CD4-positive, CD25-positive, alpha-beta regulatory T cell (primary cell): Measurements from ENCODE around the gene MEOX1. TPM values are rescaled to one million over a fixed set of nuclear protein-coding genes. Genes with fewer than 3 reads are reported as not detected.
A peak's percentile ranks its signal among the peaks of the same experiment; 100 is the strongest.

Experiments used
- ATAC-seq, 2 donors: fragments of 150-1000 bp; cut with Tn5 transposase; one replicate each; pipeline ENCODE4 v1.10.0; 2021; ENCODE audit warnings: low read depth in 2 of 2, moderate number of reproducible peaks in 2 of 2, moderate library complexity in 1 of 2
- DNase-seq, 3 donors: peaks; one replicate each; pipeline versions ENCODE4 v3.0.0 to v3.0.0-alpha.2; 2012 to 2022; ENCODE audit warnings: mixed read lengths in 1 of 3
- H3K27ac ChIP-seq: one replicate; pipeline ENCODE4 v1.7.0; 2013; ENCODE audit warnings: mild to moderate bottlenecking, low read length; ENCODE audit not compliant: insufficient read depth, poor library complexity, severe bottlenecking
- H3K27me3 ChIP-seq: one replicate; pipeline ENCODE4 v1.7.0; 2013; ENCODE audit warnings: low read length; ENCODE audit not compliant: control insufficient read depth, insufficient read depth
- H3K36me3 ChIP-seq: one replicate; pipeline ENCODE4 v1.7.0; 2013; ENCODE audit warnings: mild to moderate bottlenecking, low read length, moderate library complexity; ENCODE audit not compliant: control insufficient read depth, insufficient read depth
- H3K4me1 ChIP-seq: 2 replicates; pipeline ENCODE4 v1.7.0; 2013; ENCODE audit warnings: mild to moderate bottlenecking, low read length; ENCODE audit not compliant: insufficient read depth, control insufficient read depth, poor library complexity, severe bottlenecking
- H3K4me3 ChIP-seq: one replicate; pipeline ENCODE4 v1.7.0; 2013; ENCODE audit warnings: low read depth, mild to moderate bottlenecking, low read length, moderate library complexity
- H3K9me3 ChIP-seq, 2 experiments: 1 replicate in 1 of 2; 2 replicates in 1 of 2; pipeline ENCODE4 v1.7.0; 2013; ENCODE audit warnings: low read length in 2 of 2, mild to moderate bottlenecking in 1 of 2, moderate library complexity in 1 of 2; ENCODE audit not compliant: control insufficient read depth in 2 of 2
- H3K27ac Mint-ChIP-seq, 3 donors: one replicate each; pipeline ENCODE4 v1.8.0; 2020 to 2022; ENCODE audit warnings: mild to moderate bottlenecking in 3 of 3, mixed read lengths in 3 of 3, moderate library complexity in 2 of 3
- H3K27me3 Mint-ChIP-seq: one replicate; pipeline ENCODE4 v1.8.0; 2022; ENCODE audit warnings: mild to moderate bottlenecking, mixed read lengths
- H3K36me3 Mint-ChIP-seq: one replicate; pipeline ENCODE4 v1.8.0; 2020; ENCODE audit warnings: mixed read lengths
- H3K4me1 Mint-ChIP-seq, 4 donors: one replicate each; pipeline ENCODE4 v1.8.0; 2020 to 2022; ENCODE audit warnings: mixed read lengths in 4 of 4, mild to moderate bottlenecking in 1 of 4
- H3K4me3 Mint-ChIP-seq, 4 donors: one replicate each; pipeline ENCODE4 v1.8.0; 2020 to 2022; ENCODE audit warnings: mild to moderate bottlenecking in 4 of 4, mixed read lengths in 4 of 4, moderate library complexity in 3 of 4
- H3K9me3 Mint-ChIP-seq, 7 donors: one replicate each; pipeline ENCODE4 v1.8.0; 2020 to 2022; ENCODE audit warnings: mixed read lengths in 7 of 7, mild to moderate bottlenecking in 3 of 7, moderate library complexity in 2 of 7
- polyA plus RNA-seq, 4 donors: library from polyadenylated mRNA; unstranded; fragments of 300-500 nt; fragmentation: Illumina TruSeq; gene quantifications; one replicate each; pipeline ENCODE4 v1.2.3, GENCODE V29; 2021
- total RNA-seq: library from RNA; stranded (reverse); gene quantifications from one replicate; pipeline ENCODE4 v1.2.3, GENCODE V29; 2022

Gene MEOX1
- total and polyA plus RNA-seq, 5 donors from 2014 or later, result 15.3 to 36.5 (median 29.7) TPM

DNA sequence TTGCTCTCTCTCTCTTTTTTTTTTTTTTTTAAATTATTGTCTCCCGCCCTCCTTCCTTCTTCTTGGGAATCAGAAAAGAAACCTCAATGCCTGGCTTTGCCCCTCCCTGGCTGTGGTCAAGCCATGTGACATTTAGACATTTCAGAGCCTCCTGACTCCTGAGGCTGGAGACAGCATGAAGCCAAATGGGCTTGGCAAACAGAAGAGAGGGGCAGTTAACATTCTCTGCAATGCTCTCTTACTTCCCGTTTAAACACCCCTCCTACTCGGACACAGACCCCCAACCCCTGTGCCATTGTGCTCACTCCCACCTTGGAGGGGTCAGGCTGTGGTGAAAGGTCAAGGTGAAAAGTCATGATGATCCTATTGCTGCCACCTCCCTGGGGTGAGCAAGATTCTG is 14.7 kb upstream of the MEOX1 start:
- Histone ChIP-seq H3K9me3 (no peaks in the 10 kb centered on the region), H3K4me3 (no peak overlapping the region), H3K36me3 (no peaks in the 10 kb centered on the region), H3K4me1 (peaks cover 10% of the 10 kb centered on the region), H3K27ac (no peak overlapping the region), H3K27me3 (no peaks in the 10 kb centered on the region)
- H3K27ac Mint-ChIP-seq, result no peak overlapping the region
- peaks cover 8% of the 10 kb centered on the region for H3K27me3 Mint-ChIP-seq
- ATAC-seq (no peak), DNase-seq (no peak)
- no peaks in the 10 kb centered on the region for H3K9me3 Mint-ChIP-seq
- H3K4me3 Mint-ChIP-seq, result no peak overlapping the region
- no peaks in the 10 kb centered on the region for H3K36me3 Mint-ChIP-seq
- peaks cover 7 to 19% (median 9%) of the 10 kb centered on the region in 4 donors for H3K4me1 Mint-ChIP-seq

DNA sequence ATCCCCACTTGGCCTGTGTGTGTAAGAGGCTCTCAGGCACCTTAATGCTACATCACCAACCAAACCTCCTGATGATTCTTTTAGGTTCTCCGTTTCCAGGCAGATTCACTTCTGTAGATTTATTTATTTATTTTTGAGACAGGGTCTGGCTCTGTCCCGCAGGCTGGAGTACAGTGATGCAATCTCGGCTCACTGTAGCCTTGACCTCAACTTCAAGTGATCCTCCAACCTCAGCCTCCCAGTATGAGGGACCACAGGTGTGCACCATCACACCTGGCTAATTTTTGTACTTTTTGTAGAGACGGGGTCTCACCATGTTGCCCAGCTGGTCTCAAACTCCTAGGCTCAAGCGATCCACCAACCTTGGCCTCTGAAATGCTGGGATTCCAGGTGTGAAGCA is 12.7 kb upstream of the MEOX1 start:
- Histone ChIP-seq H3K4me1 (peaks cover 10% of the 10 kb centered on the region), H3K36me3 (no peaks in the 10 kb centered on the region), H3K27ac (no peak overlapping the region), H3K27me3 (no peaks in the 10 kb centered on the region), H3K9me3 (no peaks in the 10 kb centered on the region), H3K4me3 (no peak overlapping the region)
- no peak for ATAC-seq
- Mint-ChIP-seq H3K27me3 (peaks cover 4% of the 10 kb centered on the region), H3K9me3 (no peaks in the 10 kb centered on the region), H3K27ac (no peak overlapping the region), H3K36me3 (no peaks in the 10 kb centered on the region), H3K4me3 (no peak overlapping the region), H3K4me1 (peaks cover 5 to 24% (median 13%) of the 10 kb centered on the region in 4 donors)
- no peak for DNase-seq

DNA sequence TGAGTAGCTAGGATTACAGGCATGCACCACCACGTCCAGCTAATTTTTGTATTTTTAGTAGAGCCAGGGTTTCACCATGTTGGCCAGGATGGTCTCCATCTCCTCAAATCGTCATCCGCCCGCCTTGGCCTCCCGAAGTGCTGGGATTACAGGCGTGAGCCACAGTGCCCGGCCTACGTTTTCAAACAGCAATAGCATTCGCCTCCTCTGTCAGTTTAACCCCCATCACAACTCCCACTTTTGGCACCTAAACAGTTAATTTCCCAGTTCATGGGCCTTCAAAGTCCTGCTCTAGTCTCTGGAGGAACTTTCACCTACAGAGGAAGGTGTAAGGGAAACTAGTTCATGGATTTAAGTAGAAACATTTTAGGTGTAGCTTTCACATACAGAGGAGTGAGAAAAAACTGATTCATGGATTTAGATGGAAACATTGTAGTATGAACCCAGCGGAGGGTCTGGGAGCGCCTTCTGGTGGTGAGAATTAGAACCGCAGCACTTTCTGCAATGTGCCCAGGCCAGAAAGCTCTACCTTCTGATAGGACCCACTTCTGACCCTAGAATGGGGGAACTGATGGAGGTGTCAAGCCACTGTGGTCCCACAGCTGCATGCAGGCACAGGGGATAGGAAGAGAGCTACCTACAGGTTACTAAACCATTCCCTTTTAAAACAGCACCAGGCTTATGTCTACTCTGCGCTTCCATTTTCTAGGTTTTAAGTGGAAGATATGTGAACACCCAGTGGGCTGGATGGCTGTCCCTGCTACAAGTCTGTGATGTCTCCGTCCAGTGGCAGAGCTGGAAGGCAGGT is 12.0 kb upstream of the MEOX1 start:
- H3K9me3 Mint-ChIP-seq, result no peaks in the 10 kb centered on the region
- ATAC-seq, result peak; percentile 65 to 68
- peaks cover 5 to 24% (median 13%) of the 10 kb centered on the region in 4 donors for H3K4me1 Mint-ChIP-seq
- Histone ChIP-seq H3K27me3 (no peaks in the 10 kb centered on the region), H3K9me3 (no peaks in the 10 kb centered on the region), H3K4me1 (peaks cover 10% of the 10 kb centered on the region), H3K4me3 (no peak overlapping the region), H3K27ac (no peak overlapping the region), H3K36me3 (no peaks in the 10 kb centered on the region)
- H3K27ac Mint-ChIP-seq, result no peak overlapping the region
- no peak overlapping the region for H3K4me3 Mint-ChIP-seq
- peaks cover 4% of the 10 kb centered on the region for H3K27me3 Mint-ChIP-seq
- H3K36me3 Mint-ChIP-seq, result no peaks in the 10 kb centered on the region
- peak; percentile 52 to 75 (median 69) for DNase-seq

DNA sequence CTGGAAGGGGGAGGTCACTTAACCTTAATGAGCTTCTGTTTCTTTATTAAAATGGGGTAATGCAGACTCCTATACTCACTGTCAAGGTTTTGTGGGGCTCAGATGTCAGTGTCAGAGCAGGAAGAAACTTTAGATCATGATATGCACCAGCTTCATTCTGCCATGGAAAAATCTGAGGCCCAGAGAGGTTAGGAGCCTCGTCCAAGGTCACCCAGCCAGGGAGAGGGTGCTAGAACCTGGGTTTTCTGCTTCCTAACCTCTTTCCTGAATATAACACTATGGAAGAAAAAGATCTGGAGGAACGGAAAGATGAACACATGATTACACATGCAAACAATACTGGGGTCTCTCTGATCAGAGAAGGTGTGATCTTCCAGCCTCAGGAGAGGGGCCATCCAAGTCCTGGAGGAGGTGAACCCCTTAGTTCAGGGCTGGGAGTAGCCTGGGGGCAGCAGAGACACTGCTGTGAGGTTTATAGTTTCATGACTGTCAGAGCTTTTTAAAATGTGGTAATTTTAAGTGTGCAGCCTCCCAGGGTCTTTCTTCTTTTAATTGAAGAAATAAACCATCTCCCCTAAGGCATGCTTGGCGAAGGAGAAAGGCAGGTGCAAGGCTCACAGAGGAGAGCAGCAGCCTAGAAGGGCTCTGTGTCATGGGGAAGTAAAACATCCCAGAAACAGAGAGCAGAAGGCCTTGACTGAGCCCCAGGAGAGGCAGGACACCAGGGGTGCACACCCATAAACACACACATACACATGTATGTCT is 10.2 kb upstream of the MEOX1 start:
- no peaks in the 10 kb centered on the region for H3K9me3 Mint-ChIP-seq

DNA sequence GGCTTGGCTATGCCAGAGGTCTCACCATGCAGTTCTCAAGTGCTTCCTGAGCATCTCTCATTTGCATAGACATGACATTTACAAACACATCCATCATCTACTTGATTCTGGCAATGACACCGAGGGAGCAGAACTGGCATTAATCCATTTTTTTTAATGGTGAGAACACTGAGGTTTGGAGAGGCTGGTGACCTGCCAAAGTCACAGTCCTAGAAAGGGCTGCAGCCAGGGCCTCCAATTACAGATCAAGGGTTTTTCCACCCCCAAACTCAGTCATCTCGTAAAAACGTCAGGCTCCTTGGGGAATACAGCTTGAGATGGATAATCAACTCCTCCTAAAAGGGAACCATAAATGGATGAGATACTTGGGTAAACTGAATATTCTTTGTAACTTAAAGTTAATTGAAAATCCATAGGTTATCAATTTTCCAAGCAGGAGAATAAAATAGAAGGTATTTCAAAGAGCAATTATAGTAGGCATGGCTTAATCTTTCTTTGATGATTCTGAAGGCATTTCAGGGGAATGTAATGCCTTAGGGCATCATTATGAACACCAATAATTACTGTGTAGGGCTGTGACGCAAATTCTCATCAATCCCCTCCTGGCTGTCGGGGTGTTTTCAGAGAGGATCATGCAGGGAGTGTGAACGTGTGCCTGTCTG is 9.4 kb upstream of the MEOX1 start:
- Mint-ChIP-seq H3K36me3 (no peaks in the 10 kb centered on the region), H3K9me3 (no peaks in the 10 kb centered on the region), H3K27ac (peak overlapping the region in 1 of 3 donors; percentile 8), H3K4me1 (peaks cover 2 to 16% (median 7%) of the 10 kb centered on the region in 4 donors), H3K4me3 (no peak overlapping the region), H3K27me3 (no peaks in the 10 kb centered on the region)
- no peaks in the 10 kb centered on the region for H3K36me3 ChIP-seq
- ATAC-seq, result no peak
- no peak for DNase-seq
- no peaks in the 10 kb centered on the region for H3K9me3 ChIP-seq
- peaks cover 3% of the 10 kb centered on the region for H3K4me1 ChIP-seq
- no peak overlapping the region for H3K27ac ChIP-seq
- no peak overlapping the region for H3K4me3 ChIP-seq
- no peaks in the 10 kb centered on the region for H3K27me3 ChIP-seq

More for the DNA sequence above, 10.2 kb upstream of the MEOX1 start:
- H3K27ac Mint-ChIP-seq, result peak overlapping the region in 2 of 3 donors; percentile 8 to 26
- H3K4me1 Mint-ChIP-seq, result peaks cover 2 to 16% (median 7%) of the 10 kb centered on the region in 4 donors
- H3K27me3 ChIP-seq, result no peaks in the 10 kb centered on the region
- H3K9me3 ChIP-seq, result no peaks in the 10 kb centered on the region
- no peaks in the 10 kb centered on the region for H3K27me3 Mint-ChIP-seq
- peaks cover 3% of the 10 kb centered on the region for H3K4me1 ChIP-seq
- H3K4me3 ChIP-seq, result no peak overlapping the region
- ATAC-seq (no peak), DNase-seq (no peak)
- H3K27ac ChIP-seq, result no peak overlapping the region
- no peak overlapping the region for H3K4me3 Mint-ChIP-seq
- no peaks in the 10 kb centered on the region for H3K36me3 ChIP-seq
- H3K36me3 Mint-ChIP-seq, result no peaks in the 10 kb centered on the region

DNA sequence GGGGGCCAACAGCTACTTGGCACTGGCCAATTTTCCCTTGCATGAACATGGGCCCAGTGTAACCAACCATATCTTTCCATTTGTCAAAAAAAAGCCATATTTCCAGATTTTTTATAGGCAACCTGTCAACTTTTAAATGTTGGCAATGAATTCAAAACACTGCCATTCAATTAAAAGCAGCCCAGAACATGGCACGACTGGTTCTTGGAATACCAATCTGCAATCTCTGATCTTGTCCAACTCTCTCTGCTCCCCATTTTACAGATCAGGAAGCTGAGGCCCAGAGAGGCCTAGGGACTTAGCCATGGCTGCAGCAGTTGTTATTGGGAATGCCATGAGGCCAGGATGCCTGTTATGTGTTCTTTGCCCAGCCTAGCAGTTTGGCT is 8.9 kb upstream of the MEOX1 start:
- H3K4me1 ChIP-seq, result peaks cover 3% of the 10 kb centered on the region
- no peak overlapping the region for H3K27ac ChIP-seq
- H3K27me3 ChIP-seq, result no peaks in the 10 kb centered on the region
- no peaks in the 10 kb centered on the region for H3K27me3 Mint-ChIP-seq
- no peak overlapping the region for H3K4me3 ChIP-seq
- no peaks in the 10 kb centered on the region for H3K36me3 Mint-ChIP-seq
- ATAC-seq (no peak), DNase-seq (no peak)
- no peaks in the 10 kb centered on the region for H3K9me3 ChIP-seq
- no peaks in the 10 kb centered on the region for H3K9me3 Mint-ChIP-seq
- H3K4me3 Mint-ChIP-seq, result no peak overlapping the region
- no peak overlapping the region for H3K27ac Mint-ChIP-seq
- H3K4me1 Mint-ChIP-seq, result peaks cover 2 to 16% (median 7%) of the 10 kb centered on the region in 4 donors
- no peaks in the 10 kb centered on the region for H3K36me3 ChIP-seq

DNA sequence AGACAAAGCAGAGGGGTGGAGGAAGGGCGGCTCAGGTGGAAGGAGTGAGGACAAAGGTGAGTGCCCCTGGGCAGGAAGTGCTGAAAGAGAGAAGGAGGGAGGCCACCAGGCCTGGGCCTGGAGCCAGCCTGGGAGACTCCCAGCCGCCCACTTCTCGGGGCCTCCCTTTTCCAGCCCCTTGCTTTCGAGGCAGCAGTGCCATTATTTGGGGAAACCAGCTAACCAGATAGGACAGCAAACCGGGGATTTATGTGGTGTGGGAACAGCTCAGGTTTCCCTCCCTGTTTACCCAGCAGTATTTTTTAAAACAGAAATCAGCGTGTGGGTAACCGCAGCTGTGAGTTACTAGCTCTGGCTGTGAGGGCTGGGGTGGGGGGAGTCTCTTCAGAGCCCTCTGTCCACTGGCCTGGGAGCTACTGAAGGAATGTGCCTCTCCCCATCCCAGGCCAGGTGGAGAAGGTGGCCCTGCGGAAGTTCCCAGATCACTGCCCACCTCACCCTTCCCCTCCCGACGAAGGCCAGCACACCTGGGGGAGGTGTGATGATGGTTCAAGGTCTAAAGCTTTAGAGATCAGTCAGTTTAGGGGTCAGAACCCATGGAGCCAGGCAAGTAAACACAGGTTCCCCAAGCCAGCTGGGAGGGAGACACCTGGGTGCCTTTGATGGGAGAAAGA is 8.4 kb upstream of the MEOX1 start:
- DNase-seq, result no peak
- Mint-ChIP-seq H3K27me3 (no peaks in the 10 kb centered on the region), H3K4me1 (peaks cover 2 to 12% (median 7%) of the 10 kb centered on the region in 4 donors), H3K4me3 (no peak overlapping the region), H3K36me3 (no peaks in the 10 kb centered on the region), H3K9me3 (no peaks in the 10 kb centered on the region), H3K27ac (peak overlapping the region in 2 of 3 donors; percentile 36 to 58)
- no peaks in the 10 kb centered on the region for H3K36me3 ChIP-seq
- H3K4me3 ChIP-seq, result no peak overlapping the region
- H3K4me1 ChIP-seq, result peaks cover 3% of the 10 kb centered on the region
- H3K27ac ChIP-seq, result no peak overlapping the region
- ATAC-seq, result no peak
- no peaks in the 10 kb centered on the region for H3K9me3 ChIP-seq
- H3K27me3 ChIP-seq, result no peaks in the 10 kb centered on the region
